GM19193 (cell line): ENCODE data around the gene LKAAEAR1.
A peak's percentile ranks its signal among the peaks of the same experiment; 100 is the strongest.

Experiments used
- POLR2A ChIP-seq: IDR thresholded peaks from 4 replicates; pipeline ENCODE4 v1.6.1; 2011; ENCODE audit not compliant: insufficient read depth, insufficient read length; ENCODE audit errors: extremely low read depth

LKAAEAR1 gene

GRCh38 chr20:64048402-64049044 lies 35.7 kb downstream of the LKAAEAR1 start:
- TF ChIP-seq POLR2A = no peak

GRCh38 chr20:64047968-64048401 lies 36.2 kb downstream of the LKAAEAR1 start:
- TF ChIP-seq POLR2A = no peak

- no peak for TF ChIP-seq POLR2A
Observed at GRCh38 chr20:64047046-64047389, 37.2 kb downstream of the LKAAEAR1 start.

GRCh38 chr20:64045346-64046011 lies 38.7 kb downstream of the LKAAEAR1 start:
- no peak for TF ChIP-seq POLR2A

- TF ChIP-seq POLR2A = no peak
Observed at GRCh38 chr20:64044484-64045247, 39.5 kb downstream of the LKAAEAR1 start.

GRCh38 chr20:64043768-64044167 lies 40.4 kb downstream of the LKAAEAR1 start:
- no peak for TF ChIP-seq POLR2A

- TF ChIP-seq POLR2A = peak; percentile 40
Observed at GRCh38 chr20:64042054-64042781, 42.0 kb downstream of the LKAAEAR1 start.

- no peak for TF ChIP-seq POLR2A
Observed at GRCh38 chr20:64041781-64042053, 42.5 kb downstream of the LKAAEAR1 start.

- no peak for TF ChIP-seq POLR2A
Observed at GRCh38 chr20:64041040-64041780, 43.0 kb downstream of the LKAAEAR1 start.

GRCh38 chr20:64040231-64041039 lies 43.8 kb downstream of the LKAAEAR1 start:
- no peak for TF ChIP-seq POLR2A

- TF ChIP-seq POLR2A = no peak
Observed at GRCh38 chr20:64039293-64040160, 44.7 kb downstream of the LKAAEAR1 start.

- peak; percentile 33 for TF ChIP-seq POLR2A
Observed at GRCh38 chr20:64038565-64039292, 45.5 kb downstream of the LKAAEAR1 start.
